ENCODE measurements around the gene UBAP2. TPM values are rescaled to one million over a fixed set of nuclear protein-coding genes. Genes with fewer than 3 reads are reported as not detected.

The UBAP2 gene
- polyA plus RNA-seq, 1 donor (not counting 4 experiments of a cell fraction or from before 2014, with no cell fraction given) = 16.3 TPM

DNA sequence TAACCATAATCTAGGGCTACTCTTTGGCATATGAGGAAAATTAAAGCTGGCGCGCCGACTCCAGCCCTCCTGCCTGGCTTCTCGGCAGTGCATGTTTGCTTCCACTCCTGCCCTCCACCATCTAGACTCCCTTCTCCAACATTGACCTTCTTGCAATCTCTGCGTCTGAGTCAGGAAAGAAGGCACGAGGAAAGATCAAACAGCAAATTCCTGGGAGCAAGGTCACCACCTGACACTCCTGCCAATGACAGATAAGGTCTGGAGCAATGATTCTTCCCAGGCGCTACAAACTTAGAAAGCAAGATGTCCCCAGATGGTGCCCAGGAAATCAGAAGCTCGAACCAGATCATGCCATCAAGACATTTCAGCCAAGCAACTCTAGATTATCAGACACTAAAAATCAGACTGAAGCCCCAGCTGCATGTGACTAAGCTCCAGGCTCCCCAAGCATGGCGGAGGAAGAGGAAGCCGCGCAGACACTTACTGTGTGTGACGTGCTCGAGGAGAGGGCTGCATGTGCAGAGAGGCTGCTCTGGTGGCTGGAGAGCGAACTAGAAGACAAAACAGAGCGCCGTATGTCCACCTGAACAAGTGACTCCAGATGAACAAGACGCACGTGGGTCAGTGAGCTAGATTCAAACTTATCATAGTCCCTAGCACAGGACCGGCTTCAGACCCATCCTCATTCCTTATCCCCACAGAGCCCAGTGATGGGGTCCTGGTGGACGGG, 116.4 kb downstream of the UBAP2 start:
- TF ChIP-seq, protein P1, sequence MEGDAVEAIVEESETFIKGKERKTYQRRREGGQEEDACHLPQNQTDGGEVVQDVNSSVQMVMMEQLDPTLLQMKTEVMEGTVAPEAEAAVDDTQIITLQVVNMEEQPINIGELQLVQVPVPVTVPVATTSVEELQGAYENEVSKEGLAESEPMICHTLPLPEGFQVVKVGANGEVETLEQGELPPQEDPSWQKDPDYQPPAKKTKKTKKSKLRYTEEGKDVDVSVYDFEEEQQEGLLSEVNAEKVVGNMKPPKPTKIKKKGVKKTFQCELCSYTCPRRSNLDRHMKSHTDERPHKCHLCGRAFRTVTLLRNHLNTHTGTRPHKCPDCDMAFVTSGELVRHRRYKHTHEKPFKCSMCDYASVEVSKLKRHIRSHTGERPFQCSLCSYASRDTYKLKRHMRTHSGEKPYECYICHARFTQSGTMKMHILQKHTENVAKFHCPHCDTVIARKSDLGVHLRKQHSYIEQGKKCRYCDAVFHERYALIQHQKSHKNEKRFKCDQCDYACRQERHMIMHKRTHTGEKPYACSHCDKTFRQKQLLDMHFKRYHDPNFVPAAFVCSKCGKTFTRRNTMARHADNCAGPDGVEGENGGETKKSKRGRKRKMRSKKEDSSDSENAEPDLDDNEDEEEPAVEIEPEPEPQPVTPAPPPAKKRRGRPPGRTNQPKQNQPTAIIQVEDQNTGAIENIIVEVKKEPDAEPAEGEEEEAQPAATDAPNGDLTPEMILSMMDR (optimal IDR thresholded peaks at IDR 0.05 in 1 of 3, IDR thresholded peaks at IDR 0.05 in 1 of 3, conservative IDR thresholded peaks at IDR 0.05 in 1 of 3; ENCODE audit: extremely low read depth in 1 of 3, insufficient read depth in 2 of 3, low read length in 3 of 3) = no peak
- TF ChIP-seq EZH2 (IDR thresholded peaks at IDR 0.05; ENCODE audit: low read length) = no peak
- no peak for FAIRE-seq
- Histone ChIP-seq H3K27me3 (ENCODE audit: control insufficient read depth, extremely low read depth, insufficient read depth, low read length) (no peaks in the 10 kb centered on the region), H3K9me1 (ENCODE audit: control insufficient read depth, extremely low read depth, insufficient read depth, low read length) (no peaks in the 10 kb centered on the region), H3K79me2 (ENCODE audit: control insufficient read depth, insufficient read depth, low read length) (peaks cover 4% of the 10 kb centered on the region), H3K36me3 (ENCODE audit: control insufficient read depth in 2 of 2, extremely low read depth in 1 of 2, insufficient read depth in 2 of 2, low read length in 2 of 2) (peaks cover 41 to 60% of the 10 kb centered on the region in 2 experiments), H3K9ac (ENCODE audit: control insufficient read depth, extremely low read depth, insufficient read depth, low read length) (no peak overlapping the region), H3K4me3 (ENCODE audit: control insufficient read depth in 2 of 3, extremely low read depth in 1 of 3, insufficient read depth in 2 of 3, low read depth in 1 of 3, low read length in 3 of 3) (no peak overlapping the region), H2AFZ (ENCODE audit: control insufficient read depth, low read length) (no peak overlapping the region), H3K4me2 (ENCODE audit: control insufficient read depth, extremely low read depth, insufficient read depth, low read depth, low read length) (no peak overlapping the region), H3K9me3 (ENCODE audit: control insufficient read depth, low read depth, low read length) (no peaks in the 10 kb centered on the region), H3K27ac (ENCODE audit: control insufficient read depth, insufficient read depth, low read length) (no peak overlapping the region), H4K20me1 (ENCODE audit: control insufficient read depth, extremely low read depth, insufficient read depth, low read length) (no peaks in the 10 kb centered on the region), H3K4me1 (ENCODE audit: control insufficient read depth, extremely low read depth, insufficient read depth, low read length) (no peaks in the 10 kb centered on the region)
- dilution Hi-C loops (cut with MboI; ENCODE audit: extremely low pct_ligation_motif_present, low sequenced_read_pairs) = no loop called here
- DNase-seq (ENCODE audit: low read depth, low spot score) = no peak

- DNase-seq (ENCODE audit: low read depth, low spot score) (no peak), FAIRE-seq (no peak)
- H3K9ac ChIP-seq (ENCODE audit: control insufficient read depth, extremely low read depth, insufficient read depth, low read length) = no peak overlapping the region
- no peaks in the 10 kb centered on the region for H3K27me3 ChIP-seq (ENCODE audit: control insufficient read depth, extremely low read depth, insufficient read depth, low read length)
- dilution Hi-C loops (cut with MboI; ENCODE audit: extremely low pct_ligation_motif_present, low sequenced_read_pairs) = no loop called here
- H3K27ac ChIP-seq (ENCODE audit: control insufficient read depth, insufficient read depth, low read length) = no peak overlapping the region
- H2AFZ ChIP-seq (ENCODE audit: control insufficient read depth, low read length) = no peak overlapping the region
- no peaks in the 10 kb centered on the region for H4K20me1 ChIP-seq (ENCODE audit: control insufficient read depth, extremely low read depth, insufficient read depth, low read length)
- no peak overlapping the region for H3K4me3 ChIP-seq (ENCODE audit: control insufficient read depth in 2 of 3, extremely low read depth in 1 of 3, insufficient read depth in 2 of 3, low read depth in 1 of 3, low read length in 3 of 3)
- peaks cover 4% of the 10 kb centered on the region for H3K79me2 ChIP-seq (ENCODE audit: control insufficient read depth, insufficient read depth, low read length)
- TF ChIP-seq EZH2 (IDR thresholded peaks at IDR 0.05; ENCODE audit: low read length) = no peak
- TF ChIP-seq, protein P1 (optimal IDR thresholded peaks at IDR 0.05 in 1 of 3, IDR thresholded peaks at IDR 0.05 in 1 of 3, conservative IDR thresholded peaks at IDR 0.05 in 1 of 3; ENCODE audit: extremely low read depth in 1 of 3, insufficient read depth in 2 of 3, low read length in 3 of 3) = no peak
- no peak overlapping the region for H3K4me2 ChIP-seq (ENCODE audit: control insufficient read depth, extremely low read depth, insufficient read depth, low read depth, low read length)
- no peaks in the 10 kb centered on the region for H3K9me3 ChIP-seq (ENCODE audit: control insufficient read depth, low read depth, low read length)
- H3K9me1 ChIP-seq (ENCODE audit: control insufficient read depth, extremely low read depth, insufficient read depth, low read length) = no peaks in the 10 kb centered on the region
- peaks cover 50 to 66% of the 10 kb centered on the region in 2 experiments for H3K36me3 ChIP-seq (ENCODE audit: control insufficient read depth in 2 of 2, extremely low read depth in 1 of 2, insufficient read depth in 2 of 2, low read length in 2 of 2)
- H3K4me1 ChIP-seq (ENCODE audit: control insufficient read depth, extremely low read depth, insufficient read depth, low read length) = no peaks in the 10 kb centered on the region
These were observed 117.4 kb downstream of the UBAP2 start for GRCh38 chr9:33931326-33931725.
